Astrocyte of the cerebellum (primary cell): Measurements from ENCODE around the gene NEK4.

Experiments used
- DNase-seq: peaks from one replicate; pipeline ENCODE4 v3.0.0-alpha.2; 2011; ENCODE audit warnings: low read depth
- H3K4me3 ChIP-seq: 2 replicates; pipeline ENCODE4 v1.5.1; 2011; ENCODE audit warnings: mild to moderate bottlenecking, low read depth, low read length, moderate library complexity
- in situ Hi-C: cut with HindIII; loops from 2 replicates; pipeline ENCODE4 v1.10.0; 2017; ENCODE audit warnings: low sequenced_read_pairs
- TF ChIP-seq, protein P1 (sequence below): IDR thresholded peaks from 2 replicates; pipeline ENCODE4 v1.5.1; 2012; ENCODE audit warnings: low read length, low read depth, moderate library complexity, mild to moderate bottlenecking; ENCODE audit errors: missing control alignments

Gene NEK4

DNA sequence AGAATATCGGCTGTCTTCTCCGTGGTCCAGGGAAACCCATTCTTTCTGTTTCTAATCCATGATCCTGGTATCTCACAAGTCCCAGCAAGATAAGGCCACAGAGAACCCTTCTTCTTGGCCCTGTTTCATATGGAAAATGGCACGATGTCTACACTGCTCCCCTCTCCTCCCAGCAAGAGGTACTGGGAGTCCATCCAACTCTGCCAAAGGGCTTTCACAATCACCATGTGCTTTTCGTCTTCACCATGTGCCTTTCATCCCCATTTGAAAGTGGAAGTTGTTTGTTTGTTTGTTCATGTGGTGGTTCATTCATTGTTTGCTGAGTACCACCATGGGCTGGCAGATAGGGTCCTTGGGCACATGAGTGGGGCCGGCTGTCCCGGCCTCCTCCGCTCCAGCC is 29.3 kb upstream of the NEK4 start:
- H3K4me3 ChIP-seq = no peak overlapping the region
- no peak for DNase-seq
- in situ Hi-C loops = no loop called here
- TF ChIP-seq, protein P1, sequence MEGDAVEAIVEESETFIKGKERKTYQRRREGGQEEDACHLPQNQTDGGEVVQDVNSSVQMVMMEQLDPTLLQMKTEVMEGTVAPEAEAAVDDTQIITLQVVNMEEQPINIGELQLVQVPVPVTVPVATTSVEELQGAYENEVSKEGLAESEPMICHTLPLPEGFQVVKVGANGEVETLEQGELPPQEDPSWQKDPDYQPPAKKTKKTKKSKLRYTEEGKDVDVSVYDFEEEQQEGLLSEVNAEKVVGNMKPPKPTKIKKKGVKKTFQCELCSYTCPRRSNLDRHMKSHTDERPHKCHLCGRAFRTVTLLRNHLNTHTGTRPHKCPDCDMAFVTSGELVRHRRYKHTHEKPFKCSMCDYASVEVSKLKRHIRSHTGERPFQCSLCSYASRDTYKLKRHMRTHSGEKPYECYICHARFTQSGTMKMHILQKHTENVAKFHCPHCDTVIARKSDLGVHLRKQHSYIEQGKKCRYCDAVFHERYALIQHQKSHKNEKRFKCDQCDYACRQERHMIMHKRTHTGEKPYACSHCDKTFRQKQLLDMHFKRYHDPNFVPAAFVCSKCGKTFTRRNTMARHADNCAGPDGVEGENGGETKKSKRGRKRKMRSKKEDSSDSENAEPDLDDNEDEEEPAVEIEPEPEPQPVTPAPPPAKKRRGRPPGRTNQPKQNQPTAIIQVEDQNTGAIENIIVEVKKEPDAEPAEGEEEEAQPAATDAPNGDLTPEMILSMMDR = no peak

- no peak for DNase-seq
- in situ Hi-C loops = no loop called here
- TF ChIP-seq, protein P1 = peak; percentile 38
- H3K4me3 ChIP-seq = no peak overlapping the region
Observed at GRCh38 chr3:52798978-52799476, 28.3 kb upstream of the NEK4 start.

GRCh38 chr3:52798376-52798977 is 27.7 kb upstream of the NEK4 start:
- in situ Hi-C loops = no loop called here
- TF ChIP-seq, protein P1 = no peak
- no peak for DNase-seq
- H3K4me3 ChIP-seq = no peak overlapping the region

DNA sequence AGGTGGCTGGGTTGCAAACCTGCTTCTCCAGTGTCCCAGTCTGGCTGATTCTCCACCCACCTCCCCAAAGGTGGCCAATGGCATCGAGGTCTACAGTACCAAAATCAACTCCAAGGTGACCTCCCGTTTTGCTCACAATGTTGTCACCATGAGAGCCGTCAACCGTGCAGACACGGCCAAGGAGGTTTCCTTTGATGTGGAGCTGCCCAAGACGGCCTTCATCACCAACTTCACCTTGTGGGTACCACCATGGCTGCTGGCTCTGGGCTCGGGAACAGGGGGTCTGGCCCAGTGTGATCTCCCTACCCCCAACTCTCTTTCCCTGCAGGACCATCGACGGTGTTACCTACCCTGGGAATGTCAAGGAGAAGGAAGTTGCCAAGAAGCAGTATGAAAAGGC is 25.7 kb upstream of the NEK4 start:
- in situ Hi-C loops = no loop called here
- no peak for DNase-seq
- H3K4me3 ChIP-seq = no peak overlapping the region
- TF ChIP-seq, protein P1 = no peak

DNA sequence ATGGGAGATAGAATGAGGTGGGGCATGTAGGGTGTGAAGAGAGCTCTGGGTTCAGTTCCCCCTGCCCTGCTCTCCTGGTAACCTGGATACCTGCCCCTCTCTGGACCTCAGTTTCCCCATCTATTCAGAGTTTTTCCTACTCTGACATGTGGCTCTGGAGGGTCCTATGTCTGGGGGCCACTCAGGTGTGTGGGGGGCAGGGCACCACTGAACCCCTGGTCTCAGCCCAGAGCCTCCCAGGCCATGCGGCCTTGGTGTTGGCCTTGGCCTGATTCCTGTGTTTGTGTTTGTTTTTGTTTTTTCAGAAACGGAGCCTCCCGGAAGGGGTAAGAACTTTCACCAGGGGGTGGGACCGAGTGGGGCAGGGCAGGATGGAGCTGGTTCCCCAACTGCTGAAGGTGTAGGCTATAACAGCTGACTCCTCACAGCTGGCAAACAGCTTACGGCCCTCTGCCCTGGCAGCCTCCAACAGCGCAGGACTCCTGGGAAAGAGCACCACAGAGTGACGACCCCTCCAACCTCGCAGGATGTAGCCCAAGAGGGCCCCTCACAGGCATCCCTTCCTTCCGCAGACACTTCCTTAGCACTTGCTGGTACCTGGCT is 24.7 kb upstream of the NEK4 start:
- no peak for DNase-seq
- in situ Hi-C loops = no loop called here
- TF ChIP-seq, protein P1 = no peak
- no peak overlapping the region for H3K4me3 ChIP-seq

- no peak for DNase-seq
- H3K4me3 ChIP-seq = no peak within 1 kb of the TSS
- TF ChIP-seq, protein P1 = no peak
- in situ Hi-C loops = no loop called here
Observed at GRCh38 chr3:52794612-52795099, 23.9 kb upstream of the NEK4 start, which contains the start of gene ITIH3. Gene ITIH3, plus strand, starts transcription at chr3:52794796. Its CDS starts 8 bp downstream, at chr3:52794804.
